HL-60 (cell line): ENCODE measurements around the gene OR51G2.

Experiments
- GABPA ChIP-seq: IDR thresholded peaks from 2 replicates; pipeline ENCODE4 v1.6.1; 2012; ENCODE audit warnings: low read depth
- POLR2AphosphoS5 ChIP-seq: IDR thresholded peaks from 2 replicates; pipeline ENCODE4 v1.6.1; 2012; ENCODE audit warnings: low read depth
- SPI1 ChIP-seq: IDR thresholded peaks from 2 replicates; pipeline ENCODE4 v1.6.1; 2012; ENCODE audit warnings: low read depth, mild to moderate bottlenecking, borderline replicate concordance
- TF ChIP-seq, protein P1 (sequence below): IDR thresholded peaks from one replicate; pipeline ENCODE4 v1.5.1; 2011; ENCODE audit warnings: low read length, control low read depth, inconsistent platforms; ENCODE audit not compliant: insufficient read depth

DNA sequence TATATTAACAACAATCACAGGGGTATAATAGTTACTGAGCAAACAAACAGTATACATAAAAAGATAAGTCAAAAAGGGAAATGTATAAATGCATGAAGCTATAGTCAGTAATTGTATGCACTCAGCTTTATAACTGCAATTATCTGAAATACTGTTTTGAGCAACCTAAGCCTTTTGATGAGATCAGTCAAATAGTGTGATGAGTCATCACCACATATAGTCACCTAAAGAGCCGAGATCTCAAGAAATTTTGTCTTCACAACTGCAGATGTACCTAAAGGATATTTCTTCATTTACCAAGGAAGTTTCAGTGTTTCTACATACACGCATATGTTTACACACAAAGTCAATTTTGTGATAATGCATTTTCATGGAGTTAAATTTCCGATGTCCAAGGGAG is 41.7 kb upstream of the OR51G2 start:
- no peak for TF ChIP-seq GABPA
- TF ChIP-seq, protein P1, sequence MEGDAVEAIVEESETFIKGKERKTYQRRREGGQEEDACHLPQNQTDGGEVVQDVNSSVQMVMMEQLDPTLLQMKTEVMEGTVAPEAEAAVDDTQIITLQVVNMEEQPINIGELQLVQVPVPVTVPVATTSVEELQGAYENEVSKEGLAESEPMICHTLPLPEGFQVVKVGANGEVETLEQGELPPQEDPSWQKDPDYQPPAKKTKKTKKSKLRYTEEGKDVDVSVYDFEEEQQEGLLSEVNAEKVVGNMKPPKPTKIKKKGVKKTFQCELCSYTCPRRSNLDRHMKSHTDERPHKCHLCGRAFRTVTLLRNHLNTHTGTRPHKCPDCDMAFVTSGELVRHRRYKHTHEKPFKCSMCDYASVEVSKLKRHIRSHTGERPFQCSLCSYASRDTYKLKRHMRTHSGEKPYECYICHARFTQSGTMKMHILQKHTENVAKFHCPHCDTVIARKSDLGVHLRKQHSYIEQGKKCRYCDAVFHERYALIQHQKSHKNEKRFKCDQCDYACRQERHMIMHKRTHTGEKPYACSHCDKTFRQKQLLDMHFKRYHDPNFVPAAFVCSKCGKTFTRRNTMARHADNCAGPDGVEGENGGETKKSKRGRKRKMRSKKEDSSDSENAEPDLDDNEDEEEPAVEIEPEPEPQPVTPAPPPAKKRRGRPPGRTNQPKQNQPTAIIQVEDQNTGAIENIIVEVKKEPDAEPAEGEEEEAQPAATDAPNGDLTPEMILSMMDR, result no peak
- TF ChIP-seq POLR2AphosphoS5, result no peak
- no peak for TF ChIP-seq SPI1
